Measurements from ENCODE around the gene TNFRSF21.

The TNFRSF21 gene

GRCh38 chr6:47206626-47207025 lies 103.1 kb downstream of the TNFRSF21 start:
- peaks cover 9% of the 10 kb centered on the region for H3K4me1 ChIP-seq (ENCODE audit: low read length)
- no peak overlapping the region for H3K9ac ChIP-seq (ENCODE audit: low read length)
- H3K27ac ChIP-seq (ENCODE audit: low read length) = no peak overlapping the region
- no peak overlapping the region for H3K4me2 ChIP-seq (ENCODE audit: low read depth, low read length)
- no peaks in the 10 kb centered on the region for H3K79me2 ChIP-seq (ENCODE audit: low read length)
- H3F3A ChIP-seq (ENCODE audit: insufficient read depth, low read length) = no peaks in the 10 kb centered on the region
- DNase-seq = no peak
- no peak overlapping the region for H2AFZ ChIP-seq (ENCODE audit: low read length)
- H3K27me3 ChIP-seq (replicated peaks; ENCODE audit: insufficient read depth, low read length) = no peaks in the 10 kb centered on the region
- no peaks in the 10 kb centered on the region for H3K9me3 ChIP-seq (replicated peaks; ENCODE audit: insufficient read depth, low read length)
- H3K9me2 ChIP-seq (replicated peaks; ENCODE audit: insufficient read depth, low read length) = no peaks in the 10 kb centered on the region
- no peaks in the 10 kb centered on the region for H4K20me1 ChIP-seq (ENCODE audit: insufficient read depth, low read length)
- TF ChIP-seq CTCF (IDR thresholded peaks at IDR 0.05; ENCODE audit: low read length) (no peak), EZH2phosphoT487 (IDR thresholded peaks at IDR 0.05; ENCODE audit: low read length) (no peak), EZH2 (optimal IDR thresholded peaks at IDR 0.05; ENCODE audit: low read depth, low read length) (no peak)
- no peak overlapping the region for H3K4me3 ChIP-seq (ENCODE audit: low read length)
- no peaks in the 10 kb centered on the region for H3K36me3 ChIP-seq (replicated peaks; ENCODE audit: insufficient read depth, low read length)

GRCh38 chr6:47203938-47204611 lies 105.6 kb downstream of the TNFRSF21 start:
- Histone ChIP-seq H3K27me3 (replicated peaks; ENCODE audit: insufficient read depth, low read length) (no peaks in the 10 kb centered on the region), H3K4me2 (ENCODE audit: low read depth, low read length) (no peak overlapping the region), H3K9me3 (replicated peaks; ENCODE audit: insufficient read depth, low read length) (no peaks in the 10 kb centered on the region), H3K4me3 (ENCODE audit: low read length) (no peak overlapping the region), H3F3A (ENCODE audit: insufficient read depth, low read length) (no peaks in the 10 kb centered on the region), H3K4me1 (ENCODE audit: low read length) (peaks cover 9% of the 10 kb centered on the region), H2AFZ (ENCODE audit: low read length) (no peak overlapping the region), H3K79me2 (ENCODE audit: low read length) (no peaks in the 10 kb centered on the region), H3K27ac (ENCODE audit: low read length) (no peak overlapping the region), H3K36me3 (replicated peaks; ENCODE audit: insufficient read depth, low read length) (no peaks in the 10 kb centered on the region), H3K9me2 (replicated peaks; ENCODE audit: insufficient read depth, low read length) (no peaks in the 10 kb centered on the region), H4K20me1 (ENCODE audit: insufficient read depth, low read length) (no peaks in the 10 kb centered on the region), H3K9ac (ENCODE audit: low read length) (no peak overlapping the region)
- TF ChIP-seq EZH2 (optimal IDR thresholded peaks at IDR 0.05; ENCODE audit: low read depth, low read length) (no peak), CTCF (IDR thresholded peaks at IDR 0.05; ENCODE audit: low read length) (no peak), EZH2phosphoT487 (IDR thresholded peaks at IDR 0.05; ENCODE audit: low read length) (no peak)
- no peak for DNase-seq

- H2AFZ ChIP-seq (ENCODE audit: low read length) = no peak overlapping the region
- no peaks in the 10 kb centered on the region for H4K20me1 ChIP-seq (ENCODE audit: insufficient read depth, low read length)
- no peak overlapping the region for H3K4me3 ChIP-seq (ENCODE audit: low read length)
- no peak overlapping the region for H3K9ac ChIP-seq (ENCODE audit: low read length)
- no peaks in the 10 kb centered on the region for H3K79me2 ChIP-seq (ENCODE audit: low read length)
- peak; percentile 59 for DNase-seq
- no peaks in the 10 kb centered on the region for H3K9me3 ChIP-seq (replicated peaks; ENCODE audit: insufficient read depth, low read length)
- H3K4me1 ChIP-seq (ENCODE audit: low read length) = peaks cover 9% of the 10 kb centered on the region
- no peaks in the 10 kb centered on the region for H3K27me3 ChIP-seq (replicated peaks; ENCODE audit: insufficient read depth, low read length)
- H3K9me2 ChIP-seq (replicated peaks; ENCODE audit: insufficient read depth, low read length) = no peaks in the 10 kb centered on the region
- no peak overlapping the region for H3K4me2 ChIP-seq (ENCODE audit: low read depth, low read length)
- no peak overlapping the region for H3K27ac ChIP-seq (ENCODE audit: low read length)
- no peaks in the 10 kb centered on the region for H3F3A ChIP-seq (ENCODE audit: insufficient read depth, low read length)
- no peaks in the 10 kb centered on the region for H3K36me3 ChIP-seq (replicated peaks; ENCODE audit: insufficient read depth, low read length)
- no peak for TF ChIP-seq EZH2 (optimal IDR thresholded peaks at IDR 0.05; ENCODE audit: low read depth, low read length)
- TF ChIP-seq CTCF (IDR thresholded peaks at IDR 0.05; ENCODE audit: low read length) = no peak
- TF ChIP-seq EZH2phosphoT487 (IDR thresholded peaks at IDR 0.05; ENCODE audit: low read length) = no peak
These were observed 106.3 kb downstream of the TNFRSF21 start for GRCh38 chr6:47203266-47203937.
